Fibroblast of the aortic adventitia (primary cell): ENCODE measurements around the gene USH1G. TPM values are rescaled to one million over a fixed set of nuclear protein-coding genes. Genes with fewer than 3 reads are reported as not detected.
"Not testable (repeated sequence)": the region's sequence is repeated elsewhere in the genome, so short reads cannot be mapped to it uniquely, and the experiment has no call there.

Experiments
- DNase-seq: peaks from one replicate; pipeline ENCODE4 v3.0.0-alpha.2; 2010; ENCODE audit warnings: low read depth
- H3K4me3 ChIP-seq: 2 replicates; pipeline ENCODE4 v1.5.1; 2011; ENCODE audit warnings: low read depth, mild to moderate bottlenecking, control low read depth, low read length, moderate library complexity
- CTCF ChIP-seq: IDR thresholded peaks from 2 replicates; pipeline ENCODE4 v1.5.1; 2011; ENCODE audit warnings: mild to moderate bottlenecking, low read length, control low read depth, inconsistent platforms; ENCODE audit not compliant: insufficient read depth
- total RNA-seq: library from RNA; depleted of rRNA; stranded (reverse); fragments of >200 nt; gene quantifications from 2 replicates; pipeline ENCODE4 v1.2.3, GENCODE V29; 2012; ENCODE audit warnings: low replicate concordance

The USH1G gene
- 0.49 TPM in 1 of 2 replicates, not detected in the other for total RNA-seq

- peak within 1 kb of the TSS; percentile 31 for H3K4me3 ChIP-seq
- TF ChIP-seq CTCF: no peak
- no peak for DNase-seq
These were observed at the start of gene USH1G for GRCh38 chr17:74922694-74923537. USH1G (minus strand) TSS chr17:74923255; CDS start chr17:74923073, 182 bp downstream.

- peak within 1 kb of the TSS; percentile 52 for H3K4me3 ChIP-seq
- no peak for DNase-seq
- TF ChIP-seq CTCF: no peak
These were observed 49.3 kb upstream of the USH1G start, which contains the start of gene HID1 for GRCh38 chr17:74972107-74972972. HID1 (minus strand) TSS chr17:74972759; CDS start chr17:74972656, 103 bp downstream.

- no peak overlapping the region for H3K4me3 ChIP-seq
- no peak for TF ChIP-seq CTCF
- DNase-seq: no peak
These were observed 48.7 kb upstream of the USH1G start for GRCh38 chr17:74971842-74972106.

GRCh38 chr17:74971069-74971841 lies 48.2 kb upstream of the USH1G start:
- no peak for DNase-seq
- H3K4me3 ChIP-seq: no peak overlapping the region
- no peak for TF ChIP-seq CTCF

GRCh38 chr17:74970395-74970794 lies 47.3 kb upstream of the USH1G start:
- DNase-seq: no peak
- TF ChIP-seq CTCF: no peak
- H3K4me3 ChIP-seq: no peak overlapping the region

GRCh38 chr17:74969501-74969900 lies 46.4 kb upstream of the USH1G start:
- DNase-seq, H3K4me3 ChIP-seq: not testable (repeated sequence)
